Activated CD8-positive, alpha-beta memory T cell treated with anti-CD3 and anti-CD28 coated beads, Interleukin-2, amount 10 ng/mL, durations not matched to agents 7 days and 5 days (primary cell): ENCODE results near the gene FABP6. TPM values are rescaled to one million over a fixed set of nuclear protein-coding genes. Genes with fewer than 3 reads are reported as not detected.
"Not testable (repeated sequence)": the region's sequence is repeated elsewhere in the genome, so short reads cannot be mapped to it uniquely, and the experiment has no call there.

ENCODE experiments used
- ATAC-seq: fragments of 150-1000 bp; cut with Tn5 transposase; one replicate; pipeline ENCODE4 v1.10.0; 2021; ENCODE audit warnings: moderate library complexity
- CTCF ChIA-PET: fragments of 350-600 bp; sonication (Branson Sonifier 250); formaldehyde crosslinking; loops from one replicate; lab custom pipeline; 2021; ENCODE audit warnings: antibody characterized with exemption; lab: Charles Lee
- DNase-seq: peaks from one replicate; pipeline ENCODE4 v3.0.0-alpha.2; 2020
- H3K27ac Mint-ChIP-seq: one replicate; pipeline ENCODE4 v1.8.0; 2021; ENCODE audit warnings: mild to moderate bottlenecking, mixed read lengths
- H3K27me3 Mint-ChIP-seq: one replicate; pipeline ENCODE4 v1.8.0; 2021; ENCODE audit warnings: mixed read lengths
- H3K36me3 Mint-ChIP-seq: one replicate; pipeline ENCODE4 v1.8.0; 2021; ENCODE audit warnings: mild to moderate bottlenecking, mixed read lengths
- H3K4me1 Mint-ChIP-seq: one replicate; pipeline ENCODE4 v1.8.0; 2021; ENCODE audit warnings: mixed read lengths
- H3K4me3 Mint-ChIP-seq: one replicate; pipeline ENCODE4 v1.8.0; 2021; ENCODE audit warnings: mild to moderate bottlenecking, moderate library complexity, mixed read lengths
- H3K9me3 Mint-ChIP-seq: one replicate; pipeline ENCODE4 v1.8.0; 2022; ENCODE audit warnings: low read depth, mixed read lengths
- total RNA-seq, 2 experiments: library from RNA; stranded (reverse); gene quantifications; one replicate each; pipeline ENCODE4 v1.2.3, GENCODE V29; 2021

FABP6 gene
- total RNA-seq, 2 experiments from 2014 or later = not detected

DNA sequence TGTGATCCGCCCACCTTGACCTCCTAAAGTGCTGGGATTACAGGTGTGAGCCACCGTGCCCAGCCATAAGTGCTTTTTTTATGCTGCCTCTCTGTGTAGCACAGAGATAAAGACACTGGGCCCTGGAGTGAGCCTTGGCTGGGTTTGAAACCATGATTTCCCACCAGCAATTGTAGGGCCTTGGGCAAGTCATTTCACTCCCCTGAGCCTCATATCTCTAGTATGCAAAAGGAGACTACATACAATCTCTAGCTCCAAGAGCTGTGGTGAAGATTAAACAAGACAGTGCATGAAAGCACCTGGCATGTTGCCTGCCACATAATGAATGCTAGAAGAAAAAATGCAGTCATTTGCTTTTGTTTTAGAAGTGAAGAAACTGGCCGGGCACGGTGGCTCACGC lies 3.9 kb downstream of the FABP6 start:
- DNase-seq (no peak), ATAC-seq (no peak)
- Mint-ChIP-seq H3K9me3 (no peaks in the 10 kb centered on the region), H3K27me3 (no peaks in the 10 kb centered on the region), H3K27ac (no peak overlapping the region), H3K4me1 (no peaks in the 10 kb centered on the region), H3K36me3 (no peaks in the 10 kb centered on the region), H3K4me3 (no peak overlapping the region)
- CTCF ChIA-PET = no interaction called here

DNA sequence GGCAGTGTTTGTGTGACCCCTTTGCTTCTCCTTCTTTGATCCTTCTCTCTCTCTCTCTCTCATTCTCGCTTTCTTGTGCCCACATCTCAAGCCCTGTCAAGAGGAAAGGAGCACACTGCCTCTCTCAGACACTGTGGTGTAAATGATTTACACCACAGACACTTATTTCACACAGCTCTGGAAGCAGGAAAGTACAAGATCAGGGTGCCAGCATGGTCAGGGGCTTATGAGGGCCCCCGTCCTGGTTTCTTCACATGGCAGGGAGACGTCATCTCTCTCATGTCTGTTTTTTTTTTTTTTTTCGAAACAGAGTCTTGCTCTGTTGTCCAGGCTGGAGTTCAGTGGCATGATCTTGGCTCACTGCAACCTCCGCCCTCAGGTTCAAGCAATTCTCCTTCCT lies 6.4 kb downstream of the FABP6 start:
- no peaks in the 10 kb centered on the region for H3K9me3 Mint-ChIP-seq
- H3K4me3 Mint-ChIP-seq = no peak overlapping the region
- H3K4me1 Mint-ChIP-seq = no peaks in the 10 kb centered on the region
- no peaks in the 10 kb centered on the region for H3K27me3 Mint-ChIP-seq
- no peak overlapping the region for H3K27ac Mint-ChIP-seq
- H3K36me3 Mint-ChIP-seq = no peaks in the 10 kb centered on the region
- CTCF ChIA-PET = interaction anchor here (0.7 kb wide), 1 partner anchor 78 kb away, joined by 4 read pairs; no protein-coding TSS in a partner anchor
- DNase-seq = no peak
- no peak for ATAC-seq

DNA sequence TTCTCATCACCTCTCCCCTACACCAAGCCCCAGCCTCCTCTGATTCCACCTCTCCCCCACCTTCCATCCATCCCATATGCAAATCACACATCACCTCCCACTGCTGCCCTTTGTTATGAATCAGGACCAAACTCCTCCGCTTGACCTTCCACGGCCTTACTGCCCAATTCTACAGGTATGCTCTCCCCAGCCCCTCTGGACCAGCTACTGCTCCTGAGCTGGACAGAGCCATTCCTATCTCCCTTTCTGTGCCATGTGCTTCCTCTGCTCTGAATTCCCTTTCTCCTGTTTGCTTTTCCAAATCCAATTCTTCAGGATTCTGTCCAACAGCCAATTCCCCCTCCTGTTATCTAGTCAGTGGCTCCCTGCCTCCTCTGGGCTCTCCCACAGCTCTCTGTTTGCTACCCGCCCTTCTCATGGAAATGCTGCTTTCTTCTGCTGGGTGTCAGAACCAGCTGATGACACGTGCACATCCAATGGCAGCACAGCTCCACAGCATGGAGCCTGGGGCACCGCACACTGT lies 8.3 kb downstream of the FABP6 start:
- DNase-seq (no peak), ATAC-seq (no peak)
- H3K27ac Mint-ChIP-seq = no peak overlapping the region
- H3K9me3 Mint-ChIP-seq = no peaks in the 10 kb centered on the region
- no peaks in the 10 kb centered on the region for H3K36me3 Mint-ChIP-seq
- H3K4me3 Mint-ChIP-seq = no peak overlapping the region
- H3K27me3 Mint-ChIP-seq = no peaks in the 10 kb centered on the region
- CTCF ChIA-PET = no interaction called here
- no peaks in the 10 kb centered on the region for H3K4me1 Mint-ChIP-seq

DNA sequence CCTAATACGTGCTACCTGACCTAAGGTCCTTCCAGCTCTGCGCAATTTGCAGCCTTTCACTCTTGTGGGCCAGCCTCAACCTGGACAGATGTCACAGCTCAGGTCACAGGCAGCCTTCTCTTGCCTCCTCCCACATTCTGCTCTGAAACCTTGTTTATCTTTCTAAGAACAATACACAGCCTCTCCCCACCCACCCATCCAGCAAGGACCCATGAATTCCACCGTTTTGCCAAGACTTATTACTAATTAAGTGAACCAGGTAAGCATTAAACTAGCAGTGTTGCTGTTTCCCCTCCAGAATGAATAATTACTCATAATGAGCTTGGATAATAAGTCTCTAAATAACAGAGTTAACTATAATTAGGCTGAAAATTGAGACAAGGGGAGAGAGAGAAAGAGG lies 11.0 kb downstream of the FABP6 start:
- ATAC-seq (no peak), DNase-seq (no peak)
- CTCF ChIA-PET = interaction anchor here (0.7 kb wide), 1 partner anchor 32 kb away, joined by 4 read pairs; no protein-coding TSS in a partner anchor
- no peaks in the 10 kb centered on the region for H3K9me3 Mint-ChIP-seq
- no peak overlapping the region for H3K4me3 Mint-ChIP-seq
- no peaks in the 10 kb centered on the region for H3K4me1 Mint-ChIP-seq
- no peak overlapping the region for H3K27ac Mint-ChIP-seq
- H3K36me3 Mint-ChIP-seq = no peaks in the 10 kb centered on the region
- H3K27me3 Mint-ChIP-seq = no peaks in the 10 kb centered on the region

DNA sequence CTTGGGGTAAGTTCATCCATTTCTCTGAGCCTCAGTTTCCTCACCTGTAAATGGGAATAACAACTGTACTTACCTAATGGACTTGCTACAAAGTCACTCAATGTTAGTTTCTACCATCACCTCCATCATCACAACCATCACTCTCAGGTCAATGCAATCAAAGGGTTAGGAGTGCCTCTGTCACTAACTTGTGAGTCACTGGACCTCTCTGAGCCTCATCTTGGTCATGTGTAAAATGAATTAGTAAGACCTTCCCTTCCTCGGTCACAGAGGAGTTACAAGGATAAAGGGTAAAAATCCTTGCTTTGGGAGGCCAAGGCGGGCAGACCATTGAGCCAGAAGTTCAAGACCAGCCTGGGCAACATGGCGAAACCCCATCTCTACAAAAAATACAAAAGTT lies 12.8 kb downstream of the FABP6 start:
- Mint-ChIP-seq H3K9me3 (no peaks in the 10 kb centered on the region), H3K36me3 (no peaks in the 10 kb centered on the region), H3K4me3 (no peak overlapping the region), H3K27ac (no peak overlapping the region), H3K4me1 (no peaks in the 10 kb centered on the region), H3K27me3 (no peaks in the 10 kb centered on the region)
- CTCF ChIA-PET = interaction anchor here (1.6 kb wide), 1 partner anchor 104 kb away, joined by 5 read pairs; no protein-coding TSS in a partner anchor
- ATAC-seq = no peak
- no peak for DNase-seq

DNA sequence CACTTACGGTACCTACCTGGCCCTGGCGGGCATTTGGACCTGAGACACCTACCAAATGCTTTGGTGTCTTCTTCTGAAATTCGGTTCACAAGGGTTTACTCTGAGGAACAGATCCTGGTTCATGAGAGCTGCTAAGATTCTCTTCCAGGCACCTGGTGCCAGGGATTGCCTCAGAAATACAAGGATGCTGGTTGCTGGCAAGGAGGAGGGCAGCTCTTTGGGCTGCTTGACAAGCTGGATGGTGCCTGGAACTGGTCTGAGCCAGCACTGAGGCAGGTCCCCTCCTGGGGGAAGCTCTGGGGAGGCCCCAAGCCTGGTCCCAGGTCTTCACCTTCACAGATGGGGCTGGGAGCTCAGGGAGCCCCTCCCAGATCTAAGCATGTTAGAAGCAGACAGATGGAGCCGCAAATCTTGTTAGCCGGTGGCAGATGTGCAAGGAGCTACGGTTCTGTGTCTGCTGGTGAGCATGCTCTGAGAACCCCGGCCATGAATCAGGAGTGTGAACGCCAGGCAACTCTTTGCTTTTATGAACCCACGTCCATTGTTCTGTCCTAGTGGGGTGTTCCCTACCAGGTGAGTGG lies 16.3 kb downstream of the FABP6 start:
- Mint-ChIP-seq H3K4me1 (no peaks in the 10 kb centered on the region), H3K9me3 (no peaks in the 10 kb centered on the region), H3K27me3 (peaks cover 3% of the 10 kb centered on the region), H3K36me3 (no peaks in the 10 kb centered on the region), H3K27ac (no peak overlapping the region), H3K4me3 (no peak overlapping the region)
- ATAC-seq = peak; percentile 9
- no peak for DNase-seq
- CTCF ChIA-PET = interaction anchor here (1.6 kb wide), 1 partner anchor 100 kb away, joined by 4 read pairs; no protein-coding TSS in a partner anchor

DNA sequence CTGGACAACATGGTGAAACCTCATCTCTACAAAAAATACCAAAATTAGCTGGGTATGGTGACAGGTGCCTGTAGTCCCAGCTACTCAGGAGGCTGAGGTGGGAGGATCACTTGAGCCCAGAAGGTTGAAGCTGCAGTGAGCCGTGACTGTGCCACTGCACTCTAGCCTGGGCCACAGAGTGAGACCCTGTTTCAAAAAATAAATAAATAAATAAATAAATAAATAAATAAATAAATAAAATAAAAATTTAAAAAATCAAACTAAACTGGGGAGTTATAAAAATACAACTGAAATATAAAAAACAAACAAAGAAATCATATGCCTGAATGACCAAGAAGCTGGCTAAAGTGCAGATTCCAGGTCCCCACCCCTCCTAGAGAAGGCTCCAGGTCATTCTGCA lies 20.3 kb downstream of the FABP6 start:
- not testable (repeated sequence) for H3K9me3 Mint-ChIP-seq, ATAC-seq, H3K36me3 Mint-ChIP-seq, H3K27ac Mint-ChIP-seq, DNase-seq, H3K27me3 Mint-ChIP-seq, H3K4me3 Mint-ChIP-seq, H3K4me1 Mint-ChIP-seq
- CTCF ChIA-PET = interaction anchor here (1.0 kb wide), 1 partner anchor 228 kb away, joined by 3 read pairs; no protein-coding TSS in a partner anchor

DNA sequence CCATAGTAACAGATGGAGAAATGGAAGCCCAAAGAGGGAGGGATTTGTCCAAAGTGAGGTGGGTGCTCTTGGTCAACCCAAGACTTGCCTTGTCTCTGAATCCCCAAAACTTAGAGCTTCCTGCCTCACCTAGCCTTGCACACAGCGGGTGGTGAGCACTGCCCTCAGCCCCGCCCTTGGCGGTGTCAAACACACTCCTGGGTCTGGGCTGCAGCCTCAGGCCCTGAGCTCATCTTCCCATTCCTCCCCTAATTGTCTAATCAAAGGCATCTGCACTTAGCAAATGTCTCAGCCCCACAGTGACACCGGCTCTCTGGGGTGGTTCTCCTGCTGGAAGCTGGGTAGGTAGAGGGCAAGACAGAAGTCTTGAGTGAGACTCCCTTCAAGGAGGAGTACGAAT lies 20.9 kb downstream of the FABP6 start:
- no peak overlapping the region for H3K4me3 Mint-ChIP-seq
- no peaks in the 10 kb centered on the region for H3K9me3 Mint-ChIP-seq
- no peaks in the 10 kb centered on the region for H3K4me1 Mint-ChIP-seq
- DNase-seq = no peak
- CTCF ChIA-PET = interaction anchor here (0.6 to 1.0 kb wide), 2 partner anchors 41 to 228 kb away, joined by 3 read pairs; no protein-coding TSS in a partner anchor
- peaks cover 3% of the 10 kb centered on the region for H3K27me3 Mint-ChIP-seq
- H3K36me3 Mint-ChIP-seq = no peaks in the 10 kb centered on the region
- no peak for ATAC-seq
- H3K27ac Mint-ChIP-seq = no peak overlapping the region

DNA sequence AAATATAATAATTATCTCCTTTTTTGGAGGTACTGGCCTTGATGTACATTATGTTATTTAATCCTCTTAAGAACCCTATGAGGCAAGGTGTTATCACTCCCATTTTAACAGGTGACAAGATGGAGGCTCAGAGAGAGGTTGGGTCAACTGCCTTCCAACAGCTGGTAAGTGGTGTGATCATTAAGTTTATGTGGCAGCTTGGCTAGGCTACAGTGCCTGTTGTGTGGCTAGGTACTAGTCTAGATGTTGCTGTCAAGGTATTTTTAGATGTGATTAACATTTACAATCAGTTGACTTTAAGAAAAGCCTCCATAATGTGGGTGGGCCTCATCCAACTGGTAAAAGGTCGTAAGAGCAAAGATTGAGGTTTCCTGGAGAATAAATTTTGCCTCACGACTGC lies 21.5 kb downstream of the FABP6 start:
- no peak overlapping the region for H3K4me3 Mint-ChIP-seq
- no peaks in the 10 kb centered on the region for H3K36me3 Mint-ChIP-seq
- H3K9me3 Mint-ChIP-seq = no peaks in the 10 kb centered on the region
- no peak for DNase-seq
- no peak overlapping the region for H3K27ac Mint-ChIP-seq
- CTCF ChIA-PET = no interaction called here
- no peaks in the 10 kb centered on the region for H3K4me1 Mint-ChIP-seq
- peaks cover 3% of the 10 kb centered on the region for H3K27me3 Mint-ChIP-seq
- ATAC-seq = no peak

DNA sequence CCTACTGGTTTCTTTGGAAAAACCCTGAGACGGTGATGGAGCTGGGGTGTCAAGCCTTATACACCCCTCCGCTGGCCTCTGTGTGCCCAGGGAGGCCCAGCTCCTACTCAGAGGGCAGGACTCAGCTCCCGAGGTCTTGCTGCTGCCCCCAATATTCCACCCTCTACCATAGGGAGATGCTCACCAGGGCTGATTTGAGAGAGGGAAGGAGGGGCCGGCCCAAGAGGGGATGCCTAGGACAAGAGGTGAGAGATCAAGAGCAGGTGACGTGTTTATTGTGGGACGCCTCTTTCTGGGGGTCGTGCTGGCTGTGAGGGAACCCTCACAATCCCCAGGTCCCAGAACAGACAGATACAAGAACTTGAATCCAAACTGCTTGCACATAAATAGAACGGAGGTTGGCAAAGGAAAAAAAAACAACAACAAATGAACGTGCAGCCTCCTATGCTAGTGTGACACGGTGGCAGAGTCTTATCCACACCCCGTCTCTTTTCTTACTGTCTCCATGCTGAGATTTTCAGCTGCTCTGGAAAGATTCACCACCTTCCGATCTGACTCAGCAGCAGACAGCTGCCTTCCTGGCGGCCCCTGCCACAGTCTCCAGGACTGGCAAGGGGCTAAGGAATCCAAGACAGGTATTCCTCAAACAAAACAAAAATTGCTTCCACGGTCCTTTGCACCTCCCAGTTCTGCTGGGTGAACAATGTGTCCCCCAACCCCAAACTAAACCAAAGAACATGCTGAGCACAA lies 22.3 kb downstream of the FABP6 start:
- DNase-seq = no peak
- no peaks in the 10 kb centered on the region for H3K4me1 Mint-ChIP-seq
- no peaks in the 10 kb centered on the region for H3K36me3 Mint-ChIP-seq
- H3K27me3 Mint-ChIP-seq = peaks cover 3% of the 10 kb centered on the region
- no peak overlapping the region for H3K4me3 Mint-ChIP-seq
- no peak for ATAC-seq
- CTCF ChIA-PET = interaction anchor here (0.7 kb wide), 1 partner anchor 20 kb away, joined by 3 read pairs; no protein-coding TSS in a partner anchor
- no peaks in the 10 kb centered on the region for H3K9me3 Mint-ChIP-seq
- H3K27ac Mint-ChIP-seq = no peak overlapping the region

DNA sequence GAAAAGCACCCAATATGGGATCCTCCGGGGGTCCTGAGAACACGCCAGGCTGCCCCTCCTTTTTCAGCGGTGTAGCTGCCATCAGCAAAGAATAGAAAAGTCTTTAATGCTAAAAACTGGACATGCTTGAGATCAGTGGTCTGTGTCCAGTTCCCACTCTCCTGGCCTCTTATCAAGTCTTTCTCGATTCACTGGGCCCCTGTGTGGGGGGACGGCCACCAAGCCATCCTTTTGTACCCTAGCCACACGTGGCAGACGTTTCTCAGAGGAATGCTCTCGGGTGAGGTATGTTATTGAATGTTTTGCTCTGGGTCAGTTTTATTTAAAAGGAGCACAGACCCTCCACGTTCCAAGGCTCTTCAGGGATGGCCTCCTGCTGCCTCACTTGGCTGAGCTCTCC lies 23.6 kb downstream of the FABP6 start:
- CTCF ChIA-PET = interaction anchor here (0.6 kb wide), 1 partner anchor 167 kb away, joined by 4 read pairs; no protein-coding TSS in a partner anchor
- Mint-ChIP-seq H3K4me1 (no peaks in the 10 kb centered on the region), H3K36me3 (no peaks in the 10 kb centered on the region), H3K9me3 (no peaks in the 10 kb centered on the region), H3K27me3 (peaks cover 3% of the 10 kb centered on the region), H3K4me3 (no peak overlapping the region), H3K27ac (no peak overlapping the region)
- DNase-seq (no peak), ATAC-seq (no peak)

DNA sequence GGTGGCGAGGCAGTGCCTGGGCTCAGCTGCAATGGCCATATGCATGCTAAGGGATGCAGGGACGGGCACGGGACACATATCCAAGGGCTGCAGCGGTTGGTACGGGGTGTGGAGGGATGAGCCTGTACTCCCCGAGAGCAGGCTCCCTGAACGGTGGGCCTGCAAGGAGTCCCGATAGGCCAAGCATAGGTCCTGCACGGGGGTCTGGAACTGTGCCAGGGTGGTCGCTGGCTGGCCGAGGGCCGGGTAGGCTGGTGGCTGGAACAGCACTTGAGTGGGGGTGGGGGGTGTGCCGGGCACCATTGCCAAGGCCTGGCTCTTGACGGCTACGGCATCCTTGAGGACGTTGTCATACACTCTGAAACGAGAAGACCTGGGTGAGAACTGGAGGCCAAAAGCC lies 24.1 kb downstream of the FABP6 start:
- no peak overlapping the region for H3K4me3 Mint-ChIP-seq

DNA sequence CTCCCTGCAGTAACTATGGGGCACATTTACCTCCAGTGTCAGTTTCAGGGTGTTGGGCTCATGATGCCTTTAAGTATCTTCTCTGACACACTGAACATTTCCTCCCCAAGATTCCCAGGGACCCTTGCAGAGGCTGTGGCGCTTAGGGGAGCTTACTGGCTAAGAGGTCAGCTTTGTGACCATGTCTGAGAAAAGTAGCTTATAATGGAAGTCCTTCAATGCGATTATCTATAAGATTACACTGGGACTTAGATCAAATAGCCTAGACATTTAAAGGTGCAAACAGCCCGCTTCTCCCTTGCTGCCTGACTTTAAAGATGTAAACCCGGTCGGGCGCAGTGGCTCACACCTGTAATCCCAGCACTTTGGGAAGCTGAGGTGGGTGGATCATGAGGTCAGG lies 25.4 kb downstream of the FABP6 start:
- H3K4me3 Mint-ChIP-seq = no peak overlapping the region
- H3K27me3 Mint-ChIP-seq = peaks cover 3% of the 10 kb centered on the region
- no peaks in the 10 kb centered on the region for H3K36me3 Mint-ChIP-seq
- CTCF ChIA-PET = no interaction called here
- no peaks in the 10 kb centered on the region for H3K9me3 Mint-ChIP-seq
- DNase-seq = no peak
- H3K27ac Mint-ChIP-seq = no peak overlapping the region
- ATAC-seq = no peak
- H3K4me1 Mint-ChIP-seq = no peaks in the 10 kb centered on the region

More for the DNA sequence above, 24.1 kb downstream of the FABP6 start:
- Mint-ChIP-seq H3K9me3 (no peaks in the 10 kb centered on the region), H3K4me1 (no peaks in the 10 kb centered on the region), H3K27ac (no peak overlapping the region), H3K27me3 (peaks cover 3% of the 10 kb centered on the region), H3K36me3 (no peaks in the 10 kb centered on the region)
- CTCF ChIA-PET = interaction anchor here (0.6 kb wide), 1 partner anchor 166 kb away, joined by 4 read pairs; no protein-coding TSS in a partner anchor
- ATAC-seq = no peak
- no peak for DNase-seq
